Chondrocyte (in vitro differentiated cells): ENCODE results near the gene TBCC. TPM values are rescaled to one million over a fixed set of nuclear protein-coding genes. Genes with fewer than 3 reads are reported as not detected.
A peak's percentile ranks its signal among the peaks of the same experiment; 100 is the strongest.

Experiments
- DNase-seq: peaks from one replicate; pipeline ENCODE4 v3.0.0; 2021; ENCODE audit warnings: mixed read lengths, low spot score
- H3K27ac Mint-ChIP-seq: one replicate; pipeline ENCODE4 v1.8.0; 2021; ENCODE audit warnings: mild to moderate bottlenecking, moderate library complexity, mixed read lengths; ENCODE audit not compliant: unreplicated experiment
- H3K27me3 Mint-ChIP-seq: 2 replicates; pipeline ENCODE4 v1.8.0; 2021; ENCODE audit warnings: low read depth, mixed read lengths
- H3K36me3 Mint-ChIP-seq: 2 replicates; pipeline ENCODE4 v1.8.0; 2021; ENCODE audit warnings: low read depth, mixed read lengths
- H3K4me1 Mint-ChIP-seq: 2 replicates; pipeline ENCODE4 v1.8.0; 2021; ENCODE audit warnings: low read depth, mild to moderate bottlenecking, mixed read lengths
- H3K4me3 Mint-ChIP-seq: one replicate; pipeline ENCODE4 v1.8.0; 2021; ENCODE audit warnings: mild to moderate bottlenecking, moderate library complexity, mixed read lengths; ENCODE audit not compliant: unreplicated experiment
- H3K9me3 Mint-ChIP-seq: 2 replicates; pipeline ENCODE4 v1.8.0; 2021; ENCODE audit warnings: low read depth, mixed read lengths
- total RNA-seq: library from RNA; stranded (reverse); gene quantifications from 3 replicates; pipeline ENCODE4 v1.2.1, GENCODE V29; 2021
- TF ChIP-seq, protein P1 (sequence below): fragments of 200-600 bp; sonication (generic); IDR thresholded peaks from 2 replicates; pipeline ENCODE4 v1.5.0; 2021; ENCODE audit warnings: antibody characterized with exemption, mild to moderate bottlenecking, moderate library complexity

Gene TBCC
- total RNA-seq, 1 donor from 2014 or later, result 19.3 TPM

- TF ChIP-seq, protein P1, sequence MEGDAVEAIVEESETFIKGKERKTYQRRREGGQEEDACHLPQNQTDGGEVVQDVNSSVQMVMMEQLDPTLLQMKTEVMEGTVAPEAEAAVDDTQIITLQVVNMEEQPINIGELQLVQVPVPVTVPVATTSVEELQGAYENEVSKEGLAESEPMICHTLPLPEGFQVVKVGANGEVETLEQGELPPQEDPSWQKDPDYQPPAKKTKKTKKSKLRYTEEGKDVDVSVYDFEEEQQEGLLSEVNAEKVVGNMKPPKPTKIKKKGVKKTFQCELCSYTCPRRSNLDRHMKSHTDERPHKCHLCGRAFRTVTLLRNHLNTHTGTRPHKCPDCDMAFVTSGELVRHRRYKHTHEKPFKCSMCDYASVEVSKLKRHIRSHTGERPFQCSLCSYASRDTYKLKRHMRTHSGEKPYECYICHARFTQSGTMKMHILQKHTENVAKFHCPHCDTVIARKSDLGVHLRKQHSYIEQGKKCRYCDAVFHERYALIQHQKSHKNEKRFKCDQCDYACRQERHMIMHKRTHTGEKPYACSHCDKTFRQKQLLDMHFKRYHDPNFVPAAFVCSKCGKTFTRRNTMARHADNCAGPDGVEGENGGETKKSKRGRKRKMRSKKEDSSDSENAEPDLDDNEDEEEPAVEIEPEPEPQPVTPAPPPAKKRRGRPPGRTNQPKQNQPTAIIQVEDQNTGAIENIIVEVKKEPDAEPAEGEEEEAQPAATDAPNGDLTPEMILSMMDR, result no peak
- Mint-ChIP-seq H3K4me3 (no peak overlapping the region), H3K4me1 (peaks cover 11% of the 10 kb centered on the region), H3K27ac (peak overlapping the region; percentile 24), H3K9me3 (no peaks in the 10 kb centered on the region), H3K27me3 (no peaks in the 10 kb centered on the region), H3K36me3 (no peaks in the 10 kb centered on the region)
- DNase-seq, result no peak
Observed at GRCh38 chr6:42766163-42766670, 20.3 kb upstream of the TBCC start.

DNA sequence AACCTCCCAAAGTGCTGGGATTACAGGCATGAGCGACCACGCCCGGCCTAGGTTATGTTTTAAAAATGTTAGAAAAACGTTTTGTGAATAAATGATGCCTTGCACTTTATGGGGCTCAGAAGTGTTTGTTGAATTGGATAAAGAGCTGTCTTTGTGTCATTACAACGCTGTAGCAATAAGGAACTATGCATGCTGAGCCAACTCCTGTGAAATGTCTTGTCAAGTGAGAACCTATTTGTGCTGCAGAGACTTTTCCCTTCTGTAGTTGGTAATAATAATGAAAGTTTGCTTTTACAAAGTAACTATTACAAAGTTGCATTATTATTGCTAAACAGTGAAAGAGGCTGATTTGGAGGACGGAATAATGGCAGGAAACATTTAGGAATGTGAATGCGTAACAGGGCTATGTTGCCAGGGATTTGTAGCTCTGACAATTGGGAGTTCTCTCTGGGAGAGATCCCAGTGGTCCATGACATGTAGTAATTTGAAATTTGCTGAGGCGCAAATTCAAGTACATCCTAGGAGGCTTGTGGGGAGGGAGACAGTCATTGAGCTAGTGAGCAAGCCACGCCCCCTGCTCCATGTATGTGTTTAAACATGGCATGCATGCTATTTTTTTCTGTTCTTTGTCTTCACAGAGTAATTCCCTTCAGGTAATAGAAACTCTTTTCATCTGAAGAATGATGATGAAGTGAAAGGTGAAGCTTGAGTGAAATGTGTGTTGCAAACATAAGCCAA lies 19.2 kb upstream of the TBCC start:
- H3K27me3 Mint-ChIP-seq, result no peaks in the 10 kb centered on the region
- H3K4me1 Mint-ChIP-seq, result peaks cover 11% of the 10 kb centered on the region
- H3K27ac Mint-ChIP-seq, result no peak overlapping the region
- no peak for DNase-seq
- no peaks in the 10 kb centered on the region for H3K9me3 Mint-ChIP-seq
- TF ChIP-seq, protein P1, result no peak
- H3K36me3 Mint-ChIP-seq, result no peaks in the 10 kb centered on the region
- H3K4me3 Mint-ChIP-seq, result no peak overlapping the region

- no peak for DNase-seq
Observed at GRCh38 chr6:42762950-42763349, 17.0 kb upstream of the TBCC start.

DNA sequence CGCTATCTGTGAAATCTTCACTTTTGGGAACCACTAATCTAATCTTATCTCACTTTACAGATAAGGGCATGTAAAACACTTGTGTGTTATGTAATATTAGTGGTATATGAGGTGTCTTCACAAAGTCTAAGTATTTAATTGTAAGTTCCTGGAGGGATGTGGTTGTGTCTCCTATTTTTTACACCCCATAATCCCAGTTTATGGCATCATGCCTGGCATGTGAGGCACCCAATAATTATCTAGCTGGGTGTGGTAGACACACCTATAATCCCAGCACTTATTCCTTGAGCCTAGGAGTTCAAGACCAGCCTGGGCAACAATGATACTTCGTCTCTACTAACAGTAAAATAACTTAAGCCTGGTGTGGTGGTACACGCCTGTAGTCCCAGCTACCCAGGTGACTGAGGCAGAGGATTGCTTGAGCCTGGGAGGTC lies 16.5 kb upstream of the TBCC start:
- TF ChIP-seq, protein P1, result no peak
- DNase-seq, result no peak
- Mint-ChIP-seq H3K27ac (no peak overlapping the region), H3K27me3 (no peaks in the 10 kb centered on the region), H3K4me3 (no peak overlapping the region), H3K9me3 (no peaks in the 10 kb centered on the region), H3K4me1 (peaks cover 11% of the 10 kb centered on the region), H3K36me3 (peaks cover 4% of the 10 kb centered on the region)

More at GRCh38 chr6:42762950-42763349, 17.0 kb upstream of the TBCC start:
- Mint-ChIP-seq H3K27ac (no peak overlapping the region), H3K4me1 (peaks cover 11% of the 10 kb centered on the region), H3K9me3 (no peaks in the 10 kb centered on the region), H3K4me3 (no peak overlapping the region), H3K36me3 (peaks cover 4% of the 10 kb centered on the region), H3K27me3 (no peaks in the 10 kb centered on the region)
- TF ChIP-seq, protein P1, result no peak

DNA sequence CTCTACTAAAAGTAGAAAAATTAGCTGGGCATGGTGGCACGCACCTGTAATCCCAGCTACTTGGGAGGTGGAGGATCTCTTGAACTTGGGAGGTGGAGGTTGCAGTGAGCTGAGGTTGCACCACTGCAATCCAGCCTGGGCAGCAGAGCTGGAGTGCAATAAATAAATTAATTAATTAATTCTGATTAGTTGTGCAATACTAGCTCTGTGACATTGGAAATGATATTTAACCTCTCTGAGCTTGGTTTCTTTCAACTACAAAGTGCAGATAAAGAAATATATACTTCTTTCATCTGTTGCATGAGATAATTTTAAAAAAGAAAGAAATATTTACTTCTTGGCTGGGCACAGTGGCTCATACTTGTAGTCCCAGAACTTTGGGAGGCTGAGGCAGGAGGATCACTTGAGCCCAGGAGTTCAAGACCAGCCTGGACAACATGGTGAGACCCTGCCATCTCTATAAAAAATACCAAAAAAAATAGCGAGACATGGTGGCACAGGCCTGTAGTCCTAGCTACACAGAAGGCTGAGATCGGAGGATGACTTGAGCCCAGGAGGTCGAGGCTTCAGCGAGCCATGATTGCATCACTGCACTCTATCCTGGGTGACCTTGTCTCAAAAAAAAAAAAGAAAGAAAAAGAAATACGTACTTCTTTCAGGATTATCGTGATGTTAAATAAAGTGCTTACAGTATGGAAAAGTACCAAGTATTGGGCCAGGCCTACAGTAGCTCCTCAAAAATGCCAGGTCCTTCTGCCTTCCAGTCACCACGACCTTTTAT lies 15.6 kb upstream of the TBCC start:
- no peak overlapping the region for H3K27ac Mint-ChIP-seq

More for the DNA sequence above, 15.6 kb upstream of the TBCC start:
- Mint-ChIP-seq H3K4me3 (no peak overlapping the region), H3K4me1 (peaks cover 10% of the 10 kb centered on the region), H3K36me3 (peaks cover 4% of the 10 kb centered on the region), H3K27me3 (no peaks in the 10 kb centered on the region), H3K9me3 (no peaks in the 10 kb centered on the region)
- TF ChIP-seq, protein P1, result no peak
- DNase-seq, result no peak
